Activated CD4-positive, alpha-beta T cell treated with anti-CD3 and anti-CD28 coated beads for 48 hours (primary cell): ENCODE results near the gene CHRDL2.
"Not testable (repeated sequence)": the region's sequence is repeated elsewhere in the genome, so short reads cannot be mapped to it uniquely, and the experiment has no call there.

ENCODE experiments used
- DNase-seq: peaks from one replicate; pipeline ENCODE4 v3.0.0-alpha.2; 2020

CHRDL2 gene

GRCh38 chr11:74669211-74670160, 61.7 kb downstream of the CHRDL2 start:
- DNase-seq: no peak

GRCh38 chr11:74663315-74663714, 67.9 kb downstream of the CHRDL2 start:
- DNase-seq: no peak

GRCh38 chr11:74662487-74663103, 68.6 kb downstream of the CHRDL2 start:
- DNase-seq: no peak

- not testable (repeated sequence) for DNase-seq
Measured at GRCh38 chr11:74659124-74659523, 72.1 kb downstream of the CHRDL2 start.

- DNase-seq: no peak
Measured at GRCh38 chr11:74654976-74655375, 76.2 kb downstream of the CHRDL2 start.

- no peak for DNase-seq
Measured at GRCh38 chr11:74650498-74650897, 80.7 kb downstream of the CHRDL2 start.

- no peak for DNase-seq
Measured at GRCh38 chr11:74648894-74649293, 82.3 kb downstream of the CHRDL2 start.

- DNase-seq: no peak
Measured at GRCh38 chr11:74647831-74648230, 83.4 kb downstream of the CHRDL2 start.

- no peak for DNase-seq
Measured at GRCh38 chr11:74647404-74647803, 83.8 kb downstream of the CHRDL2 start.

- no peak for DNase-seq
Measured at GRCh38 chr11:74646954-74647353, 84.3 kb downstream of the CHRDL2 start.
